Measurements from ENCODE around the gene TIMELESS.
"Not testable (repeated sequence)": the region's sequence is repeated elsewhere in the genome, so short reads cannot be mapped to it uniquely, and the experiment has no call there.

Gene TIMELESS

GRCh38 chr12:56468216-56469006 lies 19.2 kb upstream of the TIMELESS start, which contains the start of gene SPRYD4:
Gene SPRYD4, plus strand, starts transcription at chr12:56468578. Its CDS starts 14 bp downstream, at chr12:56468592.
- DNase-seq, result peak; percentile 95
- peak; percentile 97 for ATAC-seq

- ATAC-seq, result no peak
- DNase-seq, result no peak
Observed at GRCh38 chr12:56462565-56462964, 13.3 kb upstream of the TIMELESS start.

GRCh38 chr12:56461235-56462159 lies 12.3 kb upstream of the TIMELESS start:
- DNase-seq (no peak), ATAC-seq (no peak)

- no peak for DNase-seq
- no peak for ATAC-seq
Observed at GRCh38 chr12:56457817-56458216, 8.6 kb upstream of the TIMELESS start.

GRCh38 chr12:56454557-56454956 lies 5.3 kb upstream of the TIMELESS start, which contains the start of gene MIP:
Gene MIP, minus strand, starts transcription at chr12:56454657. Its CDS starts 44 bp downstream, at chr12:56454613.
- ATAC-seq, result no peak
- no peak for DNase-seq

GRCh38 chr12:56451147-56451546 lies 1.9 kb upstream of the TIMELESS start:
- no peak for ATAC-seq

GRCh38 chr12:56450241-56450640 lies 1.0 kb upstream of the TIMELESS start:
- ATAC-seq, result no peak
- DNase-seq, result no peak

More at GRCh38 chr12:56451147-56451546, 1.9 kb upstream of the TIMELESS start:
- DNase-seq, result no peak

GRCh38 chr12:56449622-56449984 lies 377 bp upstream of the TIMELESS start:
- no peak for DNase-seq
- ATAC-seq, result no peak

- not testable (repeated sequence) for DNase-seq
Observed at GRCh38 chr12:56443208-56443607, 6.0 kb downstream of the TIMELESS start.

GRCh38 chr12:56437430-56438176 lies 11.6 kb downstream of the TIMELESS start:
- ATAC-seq (no peak), DNase-seq (no peak)

More at GRCh38 chr12:56443208-56443607, 6.0 kb downstream of the TIMELESS start:
- ATAC-seq, result not testable (repeated sequence)

GRCh38 chr12:56434828-56435227 lies 14.4 kb downstream of the TIMELESS start:
- no peak for ATAC-seq

GRCh38 chr12:56431850-56432249 lies 17.4 kb downstream of the TIMELESS start:
- DNase-seq, result no peak
- ATAC-seq, result no peak

More at GRCh38 chr12:56434828-56435227, 14.4 kb downstream of the TIMELESS start:
- no peak for DNase-seq

- ATAC-seq (no peak), DNase-seq (no peak)
Observed at GRCh38 chr12:56431288-56431687, 17.9 kb downstream of the TIMELESS start.

- ATAC-seq, result no peak
Observed at GRCh38 chr12:56425940-56426438, 23.2 kb downstream of the TIMELESS start.

GRCh38 chr12:56425193-56425592 lies 24.0 kb downstream of the TIMELESS start:
- no peak for DNase-seq
- ATAC-seq, result no peak

More at GRCh38 chr12:56425940-56426438, 23.2 kb downstream of the TIMELESS start:
- DNase-seq, result no peak

GRCh38 chr12:56420411-56420810 lies 28.8 kb downstream of the TIMELESS start:
- ATAC-seq (no peak), DNase-seq (no peak)

- ATAC-seq (no peak), DNase-seq (no peak)
Observed at GRCh38 chr12:56417739-56418138, 31.5 kb downstream of the TIMELESS start.

- ATAC-seq, result no peak
- no peak for DNase-seq
Observed at GRCh38 chr12:56414401-56414800, 34.8 kb downstream of the TIMELESS start.

- DNase-seq, result no peak
- no peak for ATAC-seq
Observed at GRCh38 chr12:56413392-56413791, 35.8 kb downstream of the TIMELESS start.

GRCh38 chr12:56411781-56412639 lies 37.2 kb downstream of the TIMELESS start:
- no peak for DNase-seq
- no peak for ATAC-seq

GRCh38 chr12:56410768-56411167 lies 38.5 kb downstream of the TIMELESS start:
- DNase-seq (no peak), ATAC-seq (no peak)

Data from stimulated activated naive CD8-positive, alpha-beta T cell treated with anti-CD3 and anti-CD28 coated beads, Interleukin-15, Interleukin-2, amounts not matched to agents 100 U/mL and 50 U/mL, for 24 hours (primary cell).